GM20431 (cell line): ENCODE results near the gene GLG1.
"Not testable (repeated sequence)": the region's sequence is repeated elsewhere in the genome, so short reads cannot be mapped to it uniquely, and the experiment has no call there.

Experiments used
- in situ Hi-C: fragments of 300-500 bp; cut with MseI, MboI; formaldehyde crosslinking; loops from one replicate; pipeline ENCODE4 v1.15.0; 2020; ENCODE audit warnings: low sequenced_read_pairs; ENCODE audit not compliant: unreplicated experiment

The GLG1 gene

GRCh38 chr16:74420612-74421481 is 186.1 kb downstream of the GLG1 start, which contains the start of gene CLEC18B:
CLEC18B (minus strand) TSS chr16:74421478; CDS start chr16:74421270, 208 bp downstream.
- in situ Hi-C loops, result not testable (repeated sequence)

GRCh38 chr16:74419811-74420210 is 187.1 kb downstream of the GLG1 start:
- in situ Hi-C loops, result not testable (repeated sequence)

- in situ Hi-C loops, result not testable (repeated sequence)
Measured at GRCh38 chr16:74417897-74418296, 189.0 kb downstream of the GLG1 start.

GRCh38 chr16:74413920-74414319 is 193.0 kb downstream of the GLG1 start:
- in situ Hi-C loops, result not testable (repeated sequence)

GRCh38 chr16:74413485-74413884 is 193.4 kb downstream of the GLG1 start:
- in situ Hi-C loops, result not testable (repeated sequence)

GRCh38 chr16:74412775-74413390 is 194.0 kb downstream of the GLG1 start:
- in situ Hi-C loops, result not testable (repeated sequence)

- in situ Hi-C loops, result not testable (repeated sequence)
Measured at GRCh38 chr16:74412138-74412774, 194.7 kb downstream of the GLG1 start.

GRCh38 chr16:74410981-74411380 is 195.9 kb downstream of the GLG1 start:
- in situ Hi-C loops, result not testable (repeated sequence)

GRCh38 chr16:74410057-74410957 is 196.6 kb downstream of the GLG1 start:
- in situ Hi-C loops, result not testable (repeated sequence)

- in situ Hi-C loops, result not testable (repeated sequence)
Measured at GRCh38 chr16:74409185-74409981, 197.5 kb downstream of the GLG1 start.

GRCh38 chr16:74407362-74407705 is 199.6 kb downstream of the GLG1 start:
- in situ Hi-C loops, result not testable (repeated sequence)

GRCh38 chr16:74406600-74407361 is 200.1 kb downstream of the GLG1 start:
- in situ Hi-C loops, result not testable (repeated sequence)

- in situ Hi-C loops, result not testable (repeated sequence)
Measured at GRCh38 chr16:74404148-74404933, 202.6 kb downstream of the GLG1 start.

- in situ Hi-C loops, result not testable (repeated sequence)
Measured at GRCh38 chr16:74400238-74400637, 206.7 kb downstream of the GLG1 start.

GRCh38 chr16:74398212-74398895 is 208.6 kb downstream of the GLG1 start:
- in situ Hi-C loops, result not testable (repeated sequence)
